Spleen (tissue), 7 donors: ENCODE measurements around the gene CUEDC1.

Experiments used
- CTCF ChIP-seq, 11 experiments: fragments of 200-600 bp in 7 of 11; fragments of 450-650 bp in 4 of 11; sonication (generic) in 4 of 11; IDR thresholded peaks in 8 of 11; conservative IDR thresholded peaks in 3 of 11; 1 replicate in 7 of 11; 2 replicates in 4 of 11; pipeline versions ENCODE4 v1.4.0 to v1.8.0; 2016 to 2021; ENCODE audit warnings: antibody characterized with exemption in 11 of 11, inconsistent platforms in 4 of 11, mild to moderate bottlenecking in 1 of 11
- POLR2A ChIP-seq, 3 donors: fragments of 450-650 bp; IDR thresholded peaks; one replicate each; pipeline ENCODE4 v1.5.1; 2017; ENCODE audit warnings: antibody characterized with exemption in 3 of 3, mild to moderate bottlenecking in 1 of 3
- POLR2AphosphoS5 ChIP-seq, 3 donors: sonication (generic); formaldehyde crosslinking; IDR thresholded peaks; one replicate each; pipeline ENCODE4 v1.5.1; 2017; ENCODE audit warnings: antibody characterized with exemption in 3 of 3
- donor health status: DM: no; HTN: no; CAD: no; lungs with moderate emphysema.
- donor health status: DM: no; HTN: no; CAD: no.
- donor health status: DM: no; HTN: no; CAD: no.

GRCh38 chr17:57929386-57929785 lies 25.8 kb downstream of the CUEDC1 start:
- no peak for TF ChIP-seq CTCF (IDR thresholded peaks at IDR 0.05 in 8 of 11, conservative IDR thresholded peaks at IDR 0.05 in 3 of 11)
- no peak for TF ChIP-seq POLR2A (IDR thresholded peaks at IDR 0.05)
- no peak for TF ChIP-seq POLR2AphosphoS5 (IDR thresholded peaks at IDR 0.05)
